Measurements from ENCODE around the gene BLTP2.
A peak's percentile ranks its signal among the peaks of the same experiment; 100 is the strongest.

The BLTP2 gene

GRCh38 chr17:28599311-28600184, 45.4 kb downstream of the BLTP2 start:
- DNase-seq = peak; percentile 90
- TF ChIP-seq, protein P1, sequence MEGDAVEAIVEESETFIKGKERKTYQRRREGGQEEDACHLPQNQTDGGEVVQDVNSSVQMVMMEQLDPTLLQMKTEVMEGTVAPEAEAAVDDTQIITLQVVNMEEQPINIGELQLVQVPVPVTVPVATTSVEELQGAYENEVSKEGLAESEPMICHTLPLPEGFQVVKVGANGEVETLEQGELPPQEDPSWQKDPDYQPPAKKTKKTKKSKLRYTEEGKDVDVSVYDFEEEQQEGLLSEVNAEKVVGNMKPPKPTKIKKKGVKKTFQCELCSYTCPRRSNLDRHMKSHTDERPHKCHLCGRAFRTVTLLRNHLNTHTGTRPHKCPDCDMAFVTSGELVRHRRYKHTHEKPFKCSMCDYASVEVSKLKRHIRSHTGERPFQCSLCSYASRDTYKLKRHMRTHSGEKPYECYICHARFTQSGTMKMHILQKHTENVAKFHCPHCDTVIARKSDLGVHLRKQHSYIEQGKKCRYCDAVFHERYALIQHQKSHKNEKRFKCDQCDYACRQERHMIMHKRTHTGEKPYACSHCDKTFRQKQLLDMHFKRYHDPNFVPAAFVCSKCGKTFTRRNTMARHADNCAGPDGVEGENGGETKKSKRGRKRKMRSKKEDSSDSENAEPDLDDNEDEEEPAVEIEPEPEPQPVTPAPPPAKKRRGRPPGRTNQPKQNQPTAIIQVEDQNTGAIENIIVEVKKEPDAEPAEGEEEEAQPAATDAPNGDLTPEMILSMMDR (IDR thresholded peaks at IDR 0.05; ENCODE audit: low read depth, low read length, missing control alignments) = no peak
- H3K36me3 ChIP-seq (replicated peaks) = no peaks in the 10 kb centered on the region
- peak overlapping the region; percentile 87 for H3K4me3 ChIP-seq (ENCODE audit: low read depth, low read length)
- no peaks in the 10 kb centered on the region for H3K27me3 ChIP-seq (replicated peaks)
- peak overlapping the region; percentile 88 for H3K27ac ChIP-seq
- in situ Hi-C loops (cut with HindIII; ENCODE audit: low pct_ligation_motif_present, low sequenced_read_pairs) = no loop called here

- Histone ChIP-seq H3K27me3 (replicated peaks) (no peaks in the 10 kb centered on the region), H3K27ac (peak within 1 kb of the TSS; percentile 88), H3K4me3 (ENCODE audit: low read depth, low read length) (peak within 1 kb of the TSS; percentile 87), H3K36me3 (replicated peaks) (no peaks in the 10 kb centered on the region)
- in situ Hi-C loops (cut with HindIII; ENCODE audit: low pct_ligation_motif_present, low sequenced_read_pairs) = no loop called here
- peak; percentile 88 for DNase-seq
- TF ChIP-seq, protein P1 (IDR thresholded peaks at IDR 0.05; ENCODE audit: low read depth, low read length, missing control alignments) = no peak
These were observed 46.1 kb downstream of the BLTP2 start, which contains the start of gene SPAG5 for GRCh38 chr17:28598799-28599310. SPAG5 (minus strand) TSS chr17:28599025; CDS start chr17:28598946, 79 bp downstream.

DNA sequence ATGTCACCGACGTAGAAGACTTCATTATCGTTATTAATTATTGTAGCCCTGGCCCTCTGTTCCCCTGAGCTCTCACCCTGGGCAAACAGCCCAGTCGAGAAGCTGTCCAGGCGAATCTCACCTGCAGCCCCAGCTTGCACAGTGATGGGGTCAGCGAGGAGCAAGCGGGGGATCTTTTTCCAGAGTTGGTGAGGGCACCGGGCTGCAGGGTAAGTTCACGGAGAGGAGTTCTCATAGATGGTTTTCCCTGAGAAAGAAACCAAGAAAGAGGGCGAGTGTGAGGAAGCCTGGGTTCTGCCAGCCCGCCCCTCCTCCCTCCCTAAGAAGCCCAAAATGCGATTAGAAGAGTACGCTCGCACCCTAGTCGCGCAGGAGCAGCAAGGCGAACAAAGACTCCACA, 46.6 kb downstream of the BLTP2 start:
- in situ Hi-C loops (cut with HindIII; ENCODE audit: low pct_ligation_motif_present, low sequenced_read_pairs) = no loop called here
- Histone ChIP-seq H3K27ac (peak overlapping the region; percentile 88), H3K36me3 (replicated peaks) (no peaks in the 10 kb centered on the region), H3K4me3 (ENCODE audit: low read depth, low read length) (peak overlapping the region; percentile 87), H3K27me3 (replicated peaks) (no peaks in the 10 kb centered on the region)
- TF ChIP-seq, protein P1 (IDR thresholded peaks at IDR 0.05; ENCODE audit: low read depth, low read length, missing control alignments) = no peak
- DNase-seq = no peak

- no peak overlapping the region for H3K27ac ChIP-seq
- H3K4me3 ChIP-seq (ENCODE audit: low read depth, low read length) = peak overlapping the region; percentile 87
- peaks cover 1% of the 10 kb centered on the region for H3K36me3 ChIP-seq (replicated peaks)
- H3K27me3 ChIP-seq (replicated peaks) = no peaks in the 10 kb centered on the region
- no peak for DNase-seq
- TF ChIP-seq, protein P1 (IDR thresholded peaks at IDR 0.05; ENCODE audit: low read depth, low read length, missing control alignments) = no peak
- in situ Hi-C loops (cut with HindIII; ENCODE audit: low pct_ligation_motif_present, low sequenced_read_pairs) = no loop called here
These were observed 47.2 kb downstream of the BLTP2 start for GRCh38 chr17:28597606-28598383.

Data from brain microvascular endothelial cell (primary cell).